ENCODE data around the gene SYCE3.
"Not testable (repeated sequence)": the region's sequence is repeated elsewhere in the genome, so short reads cannot be mapped to it uniquely, and the experiment has no call there.

SYCE3 gene

GRCh38 chr22:50562523-50563412, at the start of gene SYCE3:
TSS of gene SYCE3 (minus strand) at chr22:50562919. CDS start at chr22:50556405, 6,514 bp downstream.
- Histone ChIP-seq H3K27me3 (ENCODE audit: control insufficient read depth, insufficient read depth, low read length) (peaks cover 7% of the 10 kb centered on the region; the same call in 1 of the 2 replicates), H3K4me3 (ENCODE audit: low read depth, low read length) (peak within 1 kb of the TSS; percentile 96), H3K27ac (ENCODE audit: low read depth, low read length) (no peak within 1 kb of the TSS), H3K9me3 (ENCODE audit: control insufficient read depth, insufficient read depth, low read length) (no peaks in the 10 kb centered on the region), H3K9ac (ENCODE audit: low read depth, low read length) (no peak within 1 kb of the TSS; the same call in 1 of the 2 replicates), H3K4me1 (ENCODE audit: control insufficient read depth, insufficient read depth, low read length) (no peaks in the 10 kb centered on the region), H3K36me3 (ENCODE audit: control insufficient read depth, insufficient read depth, low read length) (peaks cover 3% of the 10 kb centered on the region; the same call in 1 of the 2 replicates)

DNA sequence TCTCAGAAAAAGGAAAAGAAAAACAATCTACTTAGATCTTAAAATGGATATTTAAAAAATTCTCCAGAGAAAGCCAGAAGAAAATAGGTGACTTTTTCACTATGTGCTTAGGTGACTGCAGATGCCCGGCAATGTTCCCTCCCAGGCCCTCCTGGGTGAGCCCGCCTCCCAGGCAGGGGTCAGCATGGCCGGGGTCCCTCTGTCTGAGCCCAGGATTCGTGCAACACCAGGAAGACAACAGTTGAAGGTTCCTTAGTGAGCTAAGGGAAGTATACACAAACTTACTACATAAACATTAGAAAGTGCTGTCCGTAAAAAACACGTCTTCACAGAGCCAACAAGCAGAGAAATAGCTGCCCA, 49.4 kb upstream of the SYCE3 start:
- H3K36me3 ChIP-seq (ENCODE audit: control insufficient read depth, insufficient read depth, low read length), result no peaks in the 10 kb centered on the region
- H3K27me3 ChIP-seq (ENCODE audit: control insufficient read depth, insufficient read depth, low read length), result peaks cover 15% of the 10 kb centered on the region; the same call in 1 of the 2 replicates
- no peaks in the 10 kb centered on the region for H3K4me1 ChIP-seq (ENCODE audit: control insufficient read depth, insufficient read depth, low read length)
- H3K4me3 ChIP-seq (ENCODE audit: low read depth, low read length), result no peak overlapping the region
- no peaks in the 10 kb centered on the region for H3K9me3 ChIP-seq (ENCODE audit: control insufficient read depth, insufficient read depth, low read length)
- no peak overlapping the region for H3K27ac ChIP-seq (ENCODE audit: low read depth, low read length)
- no peak overlapping the region for H3K9ac ChIP-seq (ENCODE audit: low read depth, low read length)

GRCh38 chr22:50611341-50612060, 48.8 kb upstream of the SYCE3 start:
- Histone ChIP-seq H3K36me3 (ENCODE audit: control insufficient read depth, insufficient read depth, low read length) (no peaks in the 10 kb centered on the region), H3K27me3 (ENCODE audit: control insufficient read depth, insufficient read depth, low read length) (peaks cover 18% of the 10 kb centered on the region; the same call in 1 of the 2 replicates), H3K4me1 (ENCODE audit: control insufficient read depth, insufficient read depth, low read length) (no peaks in the 10 kb centered on the region), H3K4me3 (ENCODE audit: low read depth, low read length) (no peak overlapping the region), H3K9ac (ENCODE audit: low read depth, low read length) (no peak overlapping the region), H3K27ac (ENCODE audit: low read depth, low read length) (no peak overlapping the region), H3K9me3 (ENCODE audit: control insufficient read depth, insufficient read depth, low read length) (no peaks in the 10 kb centered on the region)

GRCh38 chr22:50610581-50610980, 47.9 kb upstream of the SYCE3 start:
- H3K4me3 ChIP-seq (ENCODE audit: low read depth, low read length), result no peak overlapping the region
- no peak overlapping the region for H3K27ac ChIP-seq (ENCODE audit: low read depth, low read length)
- no peaks in the 10 kb centered on the region for H3K36me3 ChIP-seq (ENCODE audit: control insufficient read depth, insufficient read depth, low read length)
- no peaks in the 10 kb centered on the region for H3K4me1 ChIP-seq (ENCODE audit: control insufficient read depth, insufficient read depth, low read length)
- H3K9ac ChIP-seq (ENCODE audit: low read depth, low read length), result no peak overlapping the region
- peaks cover 25% of the 10 kb centered on the region; the same call in 1 of the 2 replicates for H3K27me3 ChIP-seq (ENCODE audit: control insufficient read depth, insufficient read depth, low read length)
- no peaks in the 10 kb centered on the region for H3K9me3 ChIP-seq (ENCODE audit: control insufficient read depth, insufficient read depth, low read length)

DNA sequence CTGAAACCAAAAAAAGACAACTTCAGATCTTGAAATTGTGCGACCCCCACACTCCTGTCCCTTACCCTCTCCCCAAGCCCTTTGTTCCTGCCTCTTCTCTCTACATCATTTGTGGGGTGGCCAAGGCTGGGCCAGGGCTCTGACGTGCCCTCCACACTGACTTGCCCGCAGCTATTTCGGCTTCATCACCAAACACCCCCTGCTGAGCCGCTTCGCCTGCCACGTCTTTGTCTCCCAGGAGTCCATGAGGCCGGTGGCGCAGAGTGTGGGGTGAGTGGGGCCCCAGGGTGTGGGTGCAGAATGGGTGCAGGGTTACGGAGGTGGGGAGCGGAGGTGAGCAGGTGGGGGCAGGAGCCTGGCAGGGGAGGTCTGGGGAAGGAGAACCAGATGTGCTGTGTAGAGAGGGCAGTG, 47.3 kb upstream of the SYCE3 start:
- H3K27ac ChIP-seq (ENCODE audit: low read depth, low read length), result no peak overlapping the region
- no peak overlapping the region for H3K4me3 ChIP-seq (ENCODE audit: low read depth, low read length)
- no peaks in the 10 kb centered on the region for H3K4me1 ChIP-seq (ENCODE audit: control insufficient read depth, insufficient read depth, low read length)
- H3K9me3 ChIP-seq (ENCODE audit: control insufficient read depth, insufficient read depth, low read length), result no peaks in the 10 kb centered on the region
- peaks cover 31% of the 10 kb centered on the region for H3K27me3 ChIP-seq (ENCODE audit: control insufficient read depth, insufficient read depth, low read length)
- H3K9ac ChIP-seq (ENCODE audit: low read depth, low read length), result no peak overlapping the region
- H3K36me3 ChIP-seq (ENCODE audit: control insufficient read depth, insufficient read depth, low read length), result no peaks in the 10 kb centered on the region

- Histone ChIP-seq H3K27me3 (ENCODE audit: control insufficient read depth, insufficient read depth, low read length) (peaks cover 35% of the 10 kb centered on the region), H3K27ac (ENCODE audit: low read depth, low read length) (no peak overlapping the region), H3K4me1 (ENCODE audit: control insufficient read depth, insufficient read depth, low read length) (no peaks in the 10 kb centered on the region), H3K9me3 (ENCODE audit: control insufficient read depth, insufficient read depth, low read length) (no peaks in the 10 kb centered on the region), H3K4me3 (ENCODE audit: low read depth, low read length) (no peak overlapping the region), H3K36me3 (ENCODE audit: control insufficient read depth, insufficient read depth, low read length) (no peaks in the 10 kb centered on the region), H3K9ac (ENCODE audit: low read depth, low read length) (no peak overlapping the region)
Observed at GRCh38 chr22:50609599-50609998, 46.9 kb upstream of the SYCE3 start.

DNA sequence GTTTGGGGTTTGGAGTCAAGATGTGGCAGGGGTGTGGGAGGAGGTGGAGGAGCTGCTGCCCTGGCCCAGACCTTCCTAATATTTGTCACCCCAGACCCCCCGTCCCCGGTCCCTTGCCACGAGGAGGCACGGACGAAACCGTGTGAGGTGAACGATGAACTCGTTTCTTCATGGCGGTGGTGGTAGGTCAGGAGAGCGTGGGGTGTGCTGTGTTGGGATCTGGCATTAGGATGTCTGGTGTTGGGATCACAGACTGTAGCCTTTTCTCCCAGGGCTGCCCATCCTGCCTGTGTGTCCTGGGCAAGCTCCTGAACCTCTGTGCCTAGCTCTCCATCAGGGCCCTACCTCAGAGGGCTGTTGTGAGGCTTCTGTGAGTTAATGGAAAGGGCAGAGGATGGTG, 46.3 kb upstream of the SYCE3 start:
- peaks cover 41% of the 10 kb centered on the region for H3K27me3 ChIP-seq (ENCODE audit: control insufficient read depth, insufficient read depth, low read length)
- H3K9me3 ChIP-seq (ENCODE audit: control insufficient read depth, insufficient read depth, low read length), result no peaks in the 10 kb centered on the region
- H3K4me1 ChIP-seq (ENCODE audit: control insufficient read depth, insufficient read depth, low read length), result no peaks in the 10 kb centered on the region

DNA sequence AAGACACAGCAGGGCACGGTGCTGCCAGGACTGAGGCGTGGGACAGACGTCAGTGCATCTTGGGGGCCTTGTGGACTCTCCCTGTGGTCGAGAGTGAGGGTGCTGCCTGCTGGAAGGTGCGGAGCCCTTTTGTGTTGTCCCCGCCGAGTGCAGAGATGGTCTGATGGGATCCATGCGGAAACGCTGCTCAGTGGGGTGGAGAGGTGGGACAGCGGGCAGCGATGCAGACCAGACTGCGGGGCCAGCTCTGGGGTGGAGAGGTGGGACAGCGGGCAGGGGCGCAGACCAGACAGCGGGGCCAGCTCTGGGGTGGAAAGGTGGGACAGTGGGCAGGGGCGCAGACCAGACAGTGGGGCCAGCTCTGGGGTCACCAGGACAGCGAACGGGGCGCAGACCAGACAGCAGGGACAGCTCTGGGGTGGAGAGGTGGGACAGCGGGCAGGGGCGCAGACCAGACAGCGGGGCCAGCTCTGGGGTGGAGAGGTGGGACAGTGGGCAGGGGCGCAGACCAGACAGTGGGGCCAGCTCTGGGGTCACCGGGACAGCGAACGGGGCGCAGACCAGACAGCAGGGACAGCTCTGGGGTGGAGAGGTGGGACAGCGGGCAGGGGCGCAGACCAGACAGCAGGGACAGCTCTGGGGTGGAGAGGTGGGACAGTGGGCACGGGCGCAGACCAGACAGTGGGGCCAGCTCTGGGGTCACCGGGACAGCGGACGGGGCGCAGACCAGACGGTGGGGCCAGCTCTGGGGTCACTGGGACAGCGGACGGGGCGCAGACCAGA, 45.5 kb upstream of the SYCE3 start:
- H3K27ac ChIP-seq (ENCODE audit: low read depth, low read length); H3K9me3 ChIP-seq (ENCODE audit: control insufficient read depth, insufficient read depth, low read length); H3K4me1 ChIP-seq (ENCODE audit: control insufficient read depth, insufficient read depth, low read length); H3K9ac ChIP-seq (ENCODE audit: low read depth, low read length); H3K36me3 ChIP-seq (ENCODE audit: control insufficient read depth, insufficient read depth, low read length); H3K4me3 ChIP-seq (ENCODE audit: low read depth, low read length): not testable (repeated sequence)
- H3K27me3 ChIP-seq (ENCODE audit: control insufficient read depth, insufficient read depth, low read length), result peaks cover 47% of the 10 kb centered on the region

More for the DNA sequence above, 46.3 kb upstream of the SYCE3 start:
- H3K9ac ChIP-seq (ENCODE audit: low read depth, low read length), result no peak overlapping the region
- H3K4me3 ChIP-seq (ENCODE audit: low read depth, low read length), result no peak overlapping the region
- no peak overlapping the region for H3K27ac ChIP-seq (ENCODE audit: low read depth, low read length)
- H3K36me3 ChIP-seq (ENCODE audit: control insufficient read depth, insufficient read depth, low read length), result no peaks in the 10 kb centered on the region

GRCh38 chr22:50607659-50608020, 44.9 kb upstream of the SYCE3 start:
- H3K4me3 ChIP-seq (ENCODE audit: low read depth, low read length), result no peak overlapping the region
- no peak overlapping the region for H3K9ac ChIP-seq (ENCODE audit: low read depth, low read length)
- no peaks in the 10 kb centered on the region for H3K36me3 ChIP-seq (ENCODE audit: control insufficient read depth, insufficient read depth, low read length)
- peaks cover 48% of the 10 kb centered on the region for H3K27me3 ChIP-seq (ENCODE audit: control insufficient read depth, insufficient read depth, low read length)
- no peaks in the 10 kb centered on the region for H3K4me1 ChIP-seq (ENCODE audit: control insufficient read depth, insufficient read depth, low read length)
- no peak overlapping the region for H3K27ac ChIP-seq (ENCODE audit: low read depth, low read length)
- no peaks in the 10 kb centered on the region for H3K9me3 ChIP-seq (ENCODE audit: control insufficient read depth, insufficient read depth, low read length)

GRCh38 chr22:50606946-50607658, 44.4 kb upstream of the SYCE3 start:
- Histone ChIP-seq H3K27ac (ENCODE audit: low read depth, low read length) (no peak overlapping the region), H3K4me1 (ENCODE audit: control insufficient read depth, insufficient read depth, low read length) (no peaks in the 10 kb centered on the region), H3K36me3 (ENCODE audit: control insufficient read depth, insufficient read depth, low read length) (no peaks in the 10 kb centered on the region), H3K9me3 (ENCODE audit: control insufficient read depth, insufficient read depth, low read length) (no peaks in the 10 kb centered on the region), H3K27me3 (ENCODE audit: control insufficient read depth, insufficient read depth, low read length) (peaks cover 54% of the 10 kb centered on the region), H3K4me3 (ENCODE audit: low read depth, low read length) (no peak overlapping the region), H3K9ac (ENCODE audit: low read depth, low read length) (no peak overlapping the region)

Measured in HUES48 (cell line).